Right lung (tissue), 5 donors: Measurements from ENCODE around the gene AAK1. TPM values are rescaled to one million over a fixed set of nuclear protein-coding genes. Genes with fewer than 3 reads are reported as not detected.
"Not testable (repeated sequence)": the region's sequence is repeated elsewhere in the genome, so short reads cannot be mapped to it uniquely, and the experiment has no call there.

Source experiments
- DNase-seq, 2 donors: peaks; one replicate each; pipeline ENCODE4 v3.0.0-alpha.2; 2013
- polyA plus RNA-seq, 5 donors: library from polyadenylated mRNA; unstranded; fragments of 120-200 nt; gene quantifications; one replicate each; pipeline versions ENCODE4 v1.2.1 to v1.2.3, GENCODE V29; 2013; ENCODE audit warnings: inconsistent platforms in 1 of 5, low replicate concordance in 1 of 5; ENCODE audit not compliant: insufficient read length in 5 of 5, insufficient read depth in 1 of 5

Gene AAK1
- polyA plus RNA-seq, 5 donors, result 15.9 to 19.9 (median 19.1) TPM

DNA sequence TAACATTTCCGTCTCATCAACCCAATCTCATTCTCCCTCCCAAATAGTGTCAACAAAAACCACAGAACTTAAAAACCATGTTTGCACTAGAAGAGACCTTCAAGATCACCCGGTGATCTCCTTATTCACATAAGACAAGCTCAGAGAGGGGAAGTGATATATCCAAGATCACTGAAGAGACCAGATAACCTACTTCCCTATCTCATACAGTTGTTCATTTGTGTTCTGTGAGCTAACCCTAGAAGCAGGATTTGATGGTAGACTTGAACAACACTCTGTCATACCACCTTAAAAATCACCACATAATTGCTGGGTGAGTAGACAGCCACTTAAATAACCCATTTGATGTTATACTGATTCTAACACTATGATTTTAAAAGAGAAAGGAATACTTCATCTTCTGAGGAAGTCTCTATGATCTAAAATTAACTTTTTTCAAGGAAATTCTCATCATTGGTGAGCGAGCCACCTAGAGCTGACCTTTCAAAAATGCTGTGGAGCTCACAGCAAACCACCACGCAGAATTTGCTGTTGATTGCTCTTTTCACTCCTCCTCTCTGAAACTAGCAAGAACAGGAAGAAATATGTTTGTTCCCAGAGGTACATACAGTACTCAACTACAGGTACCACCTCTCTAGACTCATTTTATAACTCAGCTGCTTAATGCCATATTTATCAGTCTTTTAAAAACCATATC is 15.1 kb downstream of the AAK1 start:
- no peak for DNase-seq

DNA sequence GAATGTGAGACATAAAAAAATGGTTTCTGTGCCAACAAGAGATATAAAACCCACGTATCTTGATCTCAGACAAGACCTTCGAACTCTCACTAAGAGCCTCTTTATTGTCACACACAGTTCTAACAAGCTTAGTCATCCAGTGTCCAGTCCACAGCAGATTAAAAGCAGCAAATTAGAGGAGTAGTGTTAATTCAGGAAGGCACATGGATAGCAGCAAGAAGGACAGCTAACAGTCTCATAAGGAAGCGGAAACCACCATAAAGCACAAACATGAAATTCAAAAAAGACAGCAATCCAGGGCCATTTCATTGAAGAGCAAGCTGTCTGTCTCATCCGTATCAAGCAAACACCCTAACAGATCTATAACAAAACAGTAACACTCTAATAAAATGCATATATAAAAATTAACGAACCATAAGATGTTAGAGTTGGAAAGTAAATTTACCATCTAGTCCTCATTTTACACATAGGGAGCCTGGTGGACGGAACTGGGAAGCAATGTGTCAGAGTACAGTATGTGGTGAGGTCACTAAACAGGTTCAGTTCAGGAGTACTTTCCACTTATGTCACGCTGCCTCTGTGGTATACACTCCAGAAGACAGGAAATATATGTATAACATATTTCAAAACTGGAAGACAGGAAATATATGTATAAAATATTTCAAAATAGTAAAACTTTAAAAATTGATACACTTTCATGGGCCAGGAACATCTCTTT is 18.3 kb downstream of the AAK1 start:
- DNase-seq, result no peak

DNA sequence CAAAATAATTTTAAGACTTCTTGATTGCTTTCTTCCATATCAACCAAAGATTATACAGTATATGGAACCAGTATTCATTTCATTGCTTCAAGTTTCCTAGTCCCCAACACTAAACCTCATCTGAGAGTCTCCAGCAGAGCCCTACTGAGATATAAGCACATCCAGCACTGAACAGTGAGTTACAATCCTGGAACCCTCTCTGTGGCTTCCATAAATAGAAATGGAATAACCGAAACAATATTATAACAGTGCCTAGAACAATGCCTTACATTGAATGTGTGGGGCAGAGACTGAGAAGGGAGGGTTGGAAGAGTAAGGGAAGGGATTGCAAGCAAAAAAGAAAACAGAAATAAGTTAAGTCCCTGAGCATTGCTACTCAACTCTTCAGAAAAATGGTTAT is 18.9 kb downstream of the AAK1 start:
- no peak for DNase-seq

DNA sequence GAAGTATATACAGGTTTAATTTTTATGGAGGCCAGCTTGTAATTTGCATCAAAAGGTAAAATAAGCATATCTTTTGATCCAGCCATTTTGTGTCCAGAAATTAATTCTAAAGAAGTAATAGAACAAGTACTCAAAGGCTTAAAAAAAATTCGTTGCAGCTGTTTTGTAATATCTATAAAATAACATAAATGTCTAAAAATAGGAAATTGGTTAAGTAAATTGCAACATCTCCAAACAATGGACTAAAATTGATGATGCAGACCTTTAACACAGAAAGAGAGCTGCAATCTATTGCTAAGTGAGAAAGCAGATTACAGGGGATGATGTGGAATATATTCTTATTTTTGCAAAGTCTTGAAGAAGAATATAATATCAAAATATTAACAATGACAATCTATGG is 19.4 kb downstream of the AAK1 start:
- DNase-seq, result no peak

DNA sequence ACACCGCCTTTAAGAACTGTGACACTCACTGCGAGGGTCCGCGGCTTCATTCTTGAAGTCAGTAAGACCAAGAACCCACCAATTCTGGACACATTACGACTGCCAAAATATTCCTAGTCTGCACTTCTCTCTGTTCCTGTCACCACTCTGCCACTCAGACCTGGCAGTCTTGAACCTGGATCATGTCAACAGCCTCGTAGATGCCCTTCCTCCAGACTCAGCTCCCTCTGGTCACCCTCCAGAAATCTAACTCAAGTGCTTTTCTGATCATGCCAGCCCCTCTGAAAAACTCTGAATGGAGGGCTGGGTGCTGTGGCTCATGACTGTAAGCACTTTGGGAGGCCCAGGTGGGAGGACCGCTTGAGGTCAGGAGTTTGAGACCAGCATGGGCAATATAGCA is 20.3 kb downstream of the AAK1 start:
- DNase-seq, result no peak

DNA sequence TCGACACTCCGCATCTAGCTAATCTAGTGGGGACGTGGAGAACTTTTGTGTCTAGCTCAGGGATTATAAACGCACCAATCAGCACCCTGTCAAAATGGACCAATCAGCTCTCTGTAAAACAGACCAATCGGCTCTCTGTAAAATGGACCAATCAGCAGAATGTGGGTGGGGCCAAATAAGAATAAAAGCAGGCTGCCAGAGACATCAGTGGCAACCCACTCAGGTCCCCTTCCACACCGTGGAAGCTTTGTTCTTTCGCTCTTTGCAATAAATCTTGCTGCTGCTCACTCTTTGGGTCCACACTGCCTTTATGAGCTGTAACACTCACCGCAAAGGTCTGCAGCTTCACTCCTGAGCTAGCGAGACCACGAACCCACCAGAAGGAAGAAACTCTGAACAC is 20.7 kb downstream of the AAK1 start:
- not testable (repeated sequence) for DNase-seq

DNA sequence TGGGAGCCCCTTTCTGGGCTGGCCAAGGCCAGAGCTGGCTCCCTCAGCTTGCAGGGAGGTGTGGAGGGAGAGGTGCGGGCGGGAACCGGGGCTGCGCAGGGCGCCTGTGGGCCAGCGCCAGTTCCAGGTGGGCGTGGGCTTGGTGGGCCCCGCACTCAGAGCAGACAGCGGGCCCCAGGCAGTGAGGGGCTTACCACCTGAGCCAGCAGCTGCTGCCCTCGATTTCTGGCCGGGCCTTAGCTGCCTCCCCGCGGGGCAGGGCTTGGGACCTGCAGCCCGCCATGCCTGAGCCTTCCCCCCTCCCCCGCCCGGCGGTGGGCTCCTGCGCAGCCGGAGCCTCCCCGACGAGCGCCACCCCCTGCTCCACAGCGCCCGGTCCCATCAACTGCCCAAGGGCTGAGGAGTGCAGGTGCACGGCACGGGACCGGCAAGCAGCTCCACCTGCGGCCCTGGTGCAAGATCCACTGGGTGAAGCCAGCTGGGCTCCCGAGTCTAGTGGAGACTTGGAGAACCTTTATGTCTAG is 21.5 kb downstream of the AAK1 start:
- not testable (repeated sequence) for DNase-seq

DNA sequence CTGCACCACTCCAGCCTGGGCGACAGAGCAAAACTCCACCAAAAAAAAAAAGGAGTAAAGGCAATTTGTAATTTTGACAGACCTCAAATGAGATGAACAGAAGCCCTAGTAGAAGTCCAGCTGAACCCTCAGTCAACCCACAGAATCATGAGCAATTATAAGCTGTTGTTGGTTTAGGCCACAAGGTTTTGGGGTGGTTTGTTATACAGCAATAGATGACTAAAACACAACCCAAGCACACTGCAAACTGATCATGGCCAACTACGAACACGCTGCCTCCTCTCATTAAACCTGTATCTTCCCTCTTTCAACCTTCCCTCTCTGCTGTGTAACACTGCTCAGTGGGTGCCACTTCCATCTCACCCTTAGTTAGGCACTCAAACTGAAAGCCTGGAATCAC is 22.1 kb downstream of the AAK1 start:
- no peak for DNase-seq

DNA sequence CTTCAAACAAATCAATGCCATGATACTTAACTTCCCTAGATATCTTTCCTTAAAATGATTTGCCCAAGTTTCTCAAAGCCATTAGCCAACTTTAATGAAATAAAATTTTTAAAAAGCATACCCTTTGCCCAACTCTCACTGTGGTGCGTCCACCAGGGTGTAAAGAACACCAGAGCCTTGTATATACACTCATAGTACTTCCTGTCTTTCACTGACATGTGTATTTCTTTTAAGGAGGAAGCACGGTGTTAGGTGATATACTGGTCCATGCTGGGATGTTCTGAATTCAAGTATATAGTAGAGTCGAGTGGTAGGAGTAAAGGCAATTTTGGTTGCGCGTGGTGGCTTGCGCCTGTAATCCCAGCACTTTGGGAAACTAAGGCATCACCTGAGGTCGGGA is 22.7 kb downstream of the AAK1 start:
- DNase-seq, result no peak

DNA sequence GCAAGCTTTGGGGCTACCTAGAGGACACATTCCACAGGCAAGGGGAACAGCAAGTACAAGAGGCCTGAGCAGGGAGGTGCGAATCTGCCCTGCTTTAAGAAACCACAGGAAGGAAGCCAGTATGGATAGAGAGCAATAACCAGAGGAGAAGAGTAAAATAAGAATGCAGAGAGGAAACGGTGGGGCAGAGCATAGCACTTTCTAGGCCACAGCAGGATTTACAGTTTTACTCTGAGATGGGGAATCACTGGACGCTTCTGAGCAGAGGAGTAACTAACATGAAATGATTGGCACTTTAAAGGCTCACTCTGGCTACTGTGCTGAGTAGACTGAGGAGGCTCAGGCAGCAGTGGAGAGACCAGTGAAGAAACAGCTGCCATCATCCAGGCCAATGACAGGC is 23.8 kb downstream of the AAK1 start:
- DNase-seq, result no peak

DNA sequence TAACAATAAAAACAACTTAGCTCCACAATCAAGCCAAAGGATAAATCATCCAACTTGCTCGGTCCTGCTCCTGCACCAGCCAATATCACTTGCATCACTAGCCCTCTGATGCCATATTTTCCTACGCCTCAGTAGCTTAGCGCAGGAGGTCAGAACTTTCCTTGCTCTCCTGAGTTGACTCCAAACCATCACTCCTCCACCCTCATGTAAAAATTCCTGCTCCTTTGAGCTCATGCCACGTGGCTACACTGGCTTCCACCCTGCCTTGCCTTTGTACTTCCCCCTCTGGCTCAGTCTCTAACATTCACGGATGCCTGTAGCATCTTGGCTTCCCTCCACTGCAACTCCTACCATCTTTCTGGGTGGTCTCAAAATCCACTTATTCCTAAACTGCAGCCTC is 25.2 kb downstream of the AAK1 start:
- no peak for DNase-seq

DNA sequence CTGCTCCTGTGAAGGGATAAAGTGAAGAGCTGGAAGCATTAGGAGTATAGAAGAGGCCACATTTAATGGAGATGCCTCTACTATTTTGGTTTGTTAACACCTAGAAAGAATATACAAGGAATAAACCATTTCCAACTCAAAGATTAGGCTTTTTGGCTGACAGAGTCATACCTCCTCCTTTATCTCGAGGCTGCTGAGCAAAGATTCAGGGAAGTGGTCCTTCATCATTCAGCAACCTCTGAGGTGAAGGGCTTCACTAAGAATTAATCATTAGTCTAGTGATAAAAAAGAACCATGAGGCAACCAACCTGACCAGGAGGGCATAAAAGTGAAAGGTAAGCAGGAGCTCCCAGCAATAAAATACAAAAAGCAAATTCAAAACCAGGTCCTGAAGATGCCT is 25.8 kb downstream of the AAK1 start:
- DNase-seq, result no peak

DNA sequence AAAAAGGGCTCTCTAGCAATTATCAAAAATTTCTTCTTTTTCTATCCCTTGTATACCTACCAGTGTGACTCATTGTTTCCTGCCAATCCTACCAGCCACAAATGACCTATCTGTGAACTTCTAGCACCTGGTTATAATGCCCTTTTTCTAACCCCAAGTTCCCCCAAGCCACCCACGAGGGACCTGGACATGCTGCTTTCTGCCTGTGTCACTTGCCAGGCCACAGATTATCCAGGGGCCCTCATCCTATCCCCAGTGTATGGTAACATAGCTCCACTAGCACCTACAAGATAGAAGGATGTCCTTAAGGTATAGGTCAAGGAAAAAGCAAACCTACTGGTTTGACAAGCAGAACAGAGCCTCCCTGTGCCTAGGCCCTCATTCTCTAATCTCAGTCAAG is 26.8 kb downstream of the AAK1 start:
- DNase-seq, result no peak

DNA sequence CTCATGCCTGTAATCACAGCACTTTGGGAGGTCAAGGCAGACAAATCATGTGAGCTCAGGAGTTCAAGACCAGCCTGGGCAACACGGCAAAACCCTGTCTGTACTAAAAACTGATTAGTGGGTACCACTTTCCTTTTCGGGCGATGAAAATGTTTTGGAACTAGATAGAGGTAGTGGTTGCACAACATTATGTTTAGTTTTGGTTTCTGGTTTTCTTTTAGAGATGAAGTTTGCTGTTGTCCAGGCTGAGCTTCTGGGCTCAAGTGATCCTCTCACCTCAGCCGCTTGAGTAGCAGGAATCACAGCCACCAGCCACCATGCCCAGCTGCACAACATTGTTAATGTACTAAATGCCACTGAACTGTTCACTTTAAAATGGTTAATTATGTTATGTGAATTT is 27.6 kb downstream of the AAK1 start:
- DNase-seq, result no peak

DNA sequence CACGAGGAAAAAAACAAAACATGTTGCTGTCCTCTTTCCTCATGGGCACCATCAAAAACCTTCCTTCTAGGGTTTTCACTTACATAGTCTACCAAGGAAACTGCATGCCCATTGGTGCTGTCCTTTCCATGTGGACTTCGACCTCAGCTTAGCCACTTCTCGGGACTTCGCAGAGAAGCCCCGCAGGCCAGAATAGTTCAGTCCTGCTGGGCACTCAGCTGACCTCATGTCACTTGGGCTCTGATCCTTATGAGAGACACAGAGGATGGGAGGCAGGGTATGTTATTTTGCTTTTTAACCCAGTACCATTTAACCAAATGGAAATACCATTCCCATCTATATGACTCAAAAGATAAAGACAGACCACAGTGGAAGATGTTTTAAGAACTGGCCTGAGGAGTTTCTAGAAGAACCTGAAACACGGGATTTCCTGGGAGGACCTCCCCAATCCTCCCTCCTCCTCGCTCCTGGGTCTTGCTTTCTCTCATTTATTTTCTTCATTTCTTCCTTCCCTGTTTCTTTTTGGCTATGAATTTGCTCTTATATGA is 28.4 kb downstream of the AAK1 start:
- DNase-seq, result no peak

DNA sequence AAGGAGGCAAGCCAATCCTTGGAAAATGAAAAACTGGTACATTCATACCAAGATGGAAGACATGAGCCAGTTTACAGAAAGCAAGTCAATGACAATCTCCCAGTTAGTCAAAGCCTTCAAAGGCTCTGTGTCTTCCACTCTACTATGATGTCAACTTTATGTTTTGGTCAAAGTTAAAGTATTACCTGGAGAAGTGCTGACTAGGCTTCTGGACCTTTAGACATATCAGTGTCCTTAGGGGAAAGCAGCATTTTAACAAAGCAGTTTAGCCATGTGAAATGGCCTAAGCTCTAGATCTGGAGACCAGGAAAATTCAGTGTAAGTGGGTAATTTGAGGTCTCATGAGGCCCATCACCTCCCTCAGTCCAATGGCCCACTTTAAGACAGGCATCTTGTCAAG is 30.8 kb downstream of the AAK1 start:
- no peak for DNase-seq

DNA sequence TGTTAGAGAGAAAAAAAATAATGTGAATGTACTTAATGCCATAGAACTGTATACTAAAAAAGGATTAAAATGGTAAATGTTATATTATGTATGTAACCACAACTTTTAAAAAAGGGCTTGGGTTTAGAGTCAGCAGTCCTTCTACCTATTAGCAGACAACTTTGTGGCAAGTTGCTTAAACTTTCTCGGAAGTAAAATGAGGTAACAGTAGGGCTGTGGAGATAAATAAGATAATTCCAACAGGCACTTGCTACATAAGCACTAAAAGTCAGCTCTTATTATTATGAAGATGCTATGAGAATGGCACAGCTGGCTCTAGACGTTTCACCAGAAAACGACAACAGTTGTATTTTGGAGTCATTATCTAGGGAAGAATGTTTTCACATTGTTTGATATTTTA is 31.3 kb downstream of the AAK1 start:
- DNase-seq, result no peak

DNA sequence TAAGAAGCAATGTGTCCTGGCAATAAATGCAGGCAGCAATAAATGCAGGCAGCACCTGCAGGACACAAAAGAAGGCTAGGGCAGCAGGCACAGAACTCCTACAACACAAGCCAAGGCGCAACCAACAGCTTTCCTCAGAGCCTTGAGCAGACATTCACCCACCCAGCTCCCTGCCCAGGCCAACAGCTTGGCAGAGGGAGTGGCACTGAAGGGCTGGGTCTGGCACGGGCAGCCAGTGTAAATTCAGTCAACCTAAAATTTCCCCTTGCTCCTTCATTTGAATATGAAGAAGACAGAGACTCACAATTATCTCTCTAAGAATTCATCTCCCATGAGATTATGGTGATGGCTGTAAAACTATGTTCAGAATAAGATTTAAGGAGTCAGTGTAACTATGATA is 35.4 kb downstream of the AAK1 start:
- no peak for DNase-seq

DNA sequence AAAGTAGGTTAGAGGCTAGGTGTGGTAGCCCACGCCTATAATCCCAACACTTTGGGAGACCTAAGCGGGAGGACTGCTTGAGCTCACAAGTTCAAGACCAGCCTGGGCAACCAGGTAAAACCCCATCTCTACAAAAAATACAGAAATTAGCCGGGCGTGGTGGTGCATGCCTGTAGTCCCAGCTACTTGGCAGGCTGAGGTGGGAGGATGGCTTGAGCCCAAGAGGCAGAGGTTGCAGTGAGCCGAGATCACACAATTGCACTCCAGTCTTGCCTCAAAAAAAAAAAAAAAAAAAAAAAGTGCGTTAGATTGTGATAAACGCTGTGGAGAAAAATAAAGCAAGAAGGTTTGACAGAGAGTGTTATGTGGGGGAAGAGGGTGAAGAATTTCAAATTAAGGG is 36.8 kb downstream of the AAK1 start:
- not testable (repeated sequence) for DNase-seq

DNA sequence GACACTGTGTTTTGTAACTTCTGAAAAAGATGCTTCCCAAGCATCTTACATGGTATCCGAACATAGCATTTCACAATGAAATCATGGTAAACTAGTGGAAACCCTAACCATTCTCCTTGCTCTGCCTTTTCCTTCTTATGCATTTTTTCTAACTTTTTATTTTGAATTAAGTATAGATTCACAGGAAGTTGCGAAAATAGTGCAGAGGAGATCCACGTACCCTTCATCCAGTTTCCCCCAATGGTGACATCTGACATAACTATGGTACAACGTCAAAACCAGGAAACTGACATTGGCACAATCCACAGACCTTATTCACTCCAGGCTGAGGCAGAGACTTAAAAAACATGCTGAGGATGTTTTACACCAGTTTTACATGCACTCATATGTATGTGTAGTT is 38.3 kb downstream of the AAK1 start:
- DNase-seq, result no peak

DNA sequence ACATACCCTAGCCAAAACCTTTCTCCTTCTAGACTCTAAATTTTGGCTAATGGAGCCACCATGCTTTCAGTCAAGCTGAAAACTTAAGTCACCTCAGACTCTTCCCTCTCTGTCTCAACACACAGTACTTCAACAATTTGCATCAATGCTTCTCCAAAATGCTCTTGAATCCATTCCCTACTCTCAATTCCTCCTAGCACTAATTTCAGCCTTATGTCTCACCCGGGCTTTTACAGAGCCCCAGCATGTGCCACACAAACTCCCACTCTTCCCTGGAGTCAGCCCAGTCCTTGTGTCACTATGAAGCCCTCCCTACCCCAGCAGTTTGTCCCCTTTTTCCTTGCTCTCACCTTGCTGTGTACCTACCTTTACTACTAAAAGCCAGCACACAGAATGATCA is 38.7 kb downstream of the AAK1 start:
- no peak for DNase-seq

DNA sequence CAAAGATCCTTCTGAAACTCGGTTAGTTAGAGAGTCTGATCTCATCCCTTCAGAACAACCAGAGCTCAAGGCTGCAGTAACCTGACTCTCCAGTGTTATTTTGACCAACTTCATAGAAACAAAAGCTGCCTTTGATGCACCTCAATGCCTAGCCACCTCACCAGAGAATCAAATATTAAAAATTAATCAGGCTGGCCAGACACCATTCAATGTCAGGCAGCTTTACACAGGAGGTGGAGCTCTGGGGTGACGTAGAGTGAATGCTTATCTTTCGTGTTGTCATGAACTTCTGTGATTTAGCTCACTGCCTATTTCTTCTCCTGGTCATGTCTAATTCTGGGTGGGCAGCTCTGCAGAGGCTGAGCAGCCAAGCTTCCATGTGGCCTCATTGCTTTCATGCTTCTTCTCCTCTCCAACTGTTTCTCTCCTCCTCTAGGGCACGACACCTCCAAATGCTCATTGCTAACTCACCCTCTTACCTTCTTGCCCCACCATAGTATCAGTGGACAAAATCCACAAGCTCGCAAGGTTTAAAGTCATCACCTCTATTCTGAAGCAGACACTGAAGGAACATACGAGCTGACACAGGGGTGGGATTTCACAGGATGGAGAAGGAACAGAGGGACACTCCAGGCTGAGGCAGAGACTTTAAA is 39.4 kb downstream of the AAK1 start:
- DNase-seq, result no peak
